ENCODE data around the gene SMAD5.

The SMAD5 gene

GRCh38 chr5:136162008-136162407, 29.4 kb downstream of the SMAD5 start:
- peak overlapping the region; percentile 11 for H3K27ac ChIP-seq (ENCODE audit: low read length)
- peaks cover 2 to 3% of the 10 kb centered on the region in 2 donors for H3K36me3 ChIP-seq (ENCODE audit: control insufficient read depth in 1 of 2, insufficient read depth in 2 of 2, low read length in 2 of 2)
- H3K4me3 ChIP-seq (ENCODE audit: low read depth in 1 of 2, low read length in 2 of 2), result no peak overlapping the region
- H3K27me3 ChIP-seq (ENCODE audit: low read depth, low read length), result no peaks in the 10 kb centered on the region
- no peaks in the 10 kb centered on the region for H3K9me3 ChIP-seq (ENCODE audit: control insufficient read depth in 1 of 2, low read length in 2 of 2)
- H3K4me1 ChIP-seq (ENCODE audit: control insufficient read depth in 1 of 2, insufficient read depth in 2 of 2, low read length in 2 of 2), result peaks cover 0 to 20% of the 10 kb centered on the region in 2 donors

DNA sequence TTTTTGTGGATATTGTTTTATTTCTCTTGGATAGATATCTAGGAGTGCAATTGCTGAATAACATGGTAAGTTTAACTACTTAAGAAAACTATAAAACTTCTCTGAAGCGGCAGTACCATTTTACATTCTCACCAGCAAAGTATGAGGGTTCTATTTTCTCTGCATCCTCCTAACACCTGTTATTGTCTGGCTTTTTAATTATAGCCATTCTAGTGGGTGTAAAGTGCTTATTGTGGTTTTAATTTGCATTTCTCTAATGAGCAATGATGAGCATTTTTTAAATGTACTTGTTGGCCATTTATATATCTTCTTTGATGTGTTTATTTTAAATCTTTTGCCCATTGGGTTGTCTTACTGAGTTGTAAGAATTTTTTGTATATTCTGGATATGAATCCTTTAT, 31.6 kb downstream of the SMAD5 start:
- Histone ChIP-seq H3K27me3 (ENCODE audit: low read depth, low read length) (no peaks in the 10 kb centered on the region), H3K27ac (ENCODE audit: low read length) (no peak overlapping the region), H3K36me3 (ENCODE audit: control insufficient read depth in 1 of 2, insufficient read depth in 2 of 2, low read length in 2 of 2) (peaks cover 5 to 8% of the 10 kb centered on the region in 2 donors), H3K9me3 (ENCODE audit: control insufficient read depth in 1 of 2, low read length in 2 of 2) (no peaks in the 10 kb centered on the region), H3K4me1 (ENCODE audit: control insufficient read depth in 1 of 2, insufficient read depth in 2 of 2, low read length in 2 of 2) (peaks cover 0 to 11% of the 10 kb centered on the region in 2 donors), H3K4me3 (ENCODE audit: low read depth in 1 of 2, low read length in 2 of 2) (no peak overlapping the region)

DNA sequence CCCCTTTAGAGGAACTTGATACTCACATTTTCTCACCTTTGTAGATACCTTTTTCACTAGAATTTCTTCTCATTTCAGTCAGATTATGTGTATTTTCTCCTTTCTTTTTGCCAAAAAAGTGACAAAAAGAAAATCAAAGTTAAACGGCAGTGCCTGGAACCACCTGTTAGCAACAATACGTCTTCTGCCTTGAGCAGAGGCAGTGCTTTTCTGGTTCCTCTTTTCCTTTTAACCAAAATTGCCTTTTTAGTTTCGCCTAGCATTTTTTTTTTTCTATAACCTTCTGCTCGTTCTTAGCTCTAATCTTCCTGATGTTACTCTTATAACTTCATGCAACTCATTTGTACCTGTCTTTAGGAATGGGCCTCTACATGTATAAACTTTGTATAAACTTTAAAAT, 34.3 kb downstream of the SMAD5 start:
- Histone ChIP-seq H3K27ac (ENCODE audit: low read length) (no peak overlapping the region), H3K27me3 (ENCODE audit: low read depth, low read length) (no peaks in the 10 kb centered on the region), H3K4me3 (ENCODE audit: low read depth in 1 of 2, low read length in 2 of 2) (no peak overlapping the region), H3K9me3 (ENCODE audit: control insufficient read depth in 1 of 2, low read length in 2 of 2) (no peaks in the 10 kb centered on the region), H3K36me3 (ENCODE audit: control insufficient read depth in 1 of 2, insufficient read depth in 2 of 2, low read length in 2 of 2) (peaks cover 10% of the 10 kb centered on the region in 2 donors), H3K4me1 (ENCODE audit: control insufficient read depth in 1 of 2, insufficient read depth in 2 of 2, low read length in 2 of 2) (peaks cover 0 to 3% of the 10 kb centered on the region in 2 donors)

GRCh38 chr5:136169218-136169617, 36.6 kb downstream of the SMAD5 start:
- Histone ChIP-seq H3K27ac (ENCODE audit: low read length) (no peak overlapping the region), H3K27me3 (ENCODE audit: low read depth, low read length) (no peaks in the 10 kb centered on the region), H3K4me1 (ENCODE audit: control insufficient read depth in 1 of 2, insufficient read depth in 2 of 2, low read length in 2 of 2) (no peaks in the 10 kb centered on the region), H3K36me3 (ENCODE audit: control insufficient read depth in 1 of 2, insufficient read depth in 2 of 2, low read length in 2 of 2) (peaks cover 14 to 23% of the 10 kb centered on the region in 2 donors), H3K9me3 (ENCODE audit: control insufficient read depth in 1 of 2, low read length in 2 of 2) (no peaks in the 10 kb centered on the region), H3K4me3 (ENCODE audit: low read depth in 1 of 2, low read length in 2 of 2) (no peak overlapping the region)

GRCh38 chr5:136174021-136174659, 41.5 kb downstream of the SMAD5 start:
- peaks cover 33 to 41% of the 10 kb centered on the region in 2 donors for H3K36me3 ChIP-seq (ENCODE audit: control insufficient read depth in 1 of 2, insufficient read depth in 2 of 2, low read length in 2 of 2)
- H3K27ac ChIP-seq (ENCODE audit: low read length), result no peak overlapping the region
- no peaks in the 10 kb centered on the region for H3K27me3 ChIP-seq (ENCODE audit: low read depth, low read length)
- H3K4me3 ChIP-seq (ENCODE audit: low read depth in 1 of 2, low read length in 2 of 2), result no peak overlapping the region
- H3K4me1 ChIP-seq (ENCODE audit: control insufficient read depth in 1 of 2, insufficient read depth in 2 of 2, low read length in 2 of 2), result no peaks in the 10 kb centered on the region
- no peaks in the 10 kb centered on the region for H3K9me3 ChIP-seq (ENCODE audit: control insufficient read depth in 1 of 2, low read length in 2 of 2)

DNA sequence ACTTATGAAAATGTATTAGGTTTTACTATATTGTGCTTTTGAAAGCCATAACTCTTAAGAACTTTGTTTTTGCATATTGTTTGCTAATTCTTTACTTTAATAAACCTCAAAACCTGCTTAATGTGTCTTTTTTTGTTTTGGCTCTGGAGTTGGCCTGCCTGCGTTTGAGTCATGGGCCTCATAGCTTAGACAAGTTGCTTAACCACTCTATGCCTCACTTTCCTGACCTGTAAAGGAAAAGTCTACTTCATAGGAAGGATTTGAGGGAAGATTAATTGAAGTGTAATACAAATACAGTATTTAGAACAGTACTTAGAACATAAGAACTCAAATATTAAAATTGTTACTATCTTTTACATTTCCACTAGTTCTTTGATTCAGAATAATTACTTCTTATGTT, 50.0 kb downstream of the SMAD5 start:
- H3K27me3 ChIP-seq (ENCODE audit: low read depth, low read length), result no peaks in the 10 kb centered on the region
- H3K4me3 ChIP-seq (ENCODE audit: low read depth in 1 of 2, low read length in 2 of 2), result no peak overlapping the region
- no peaks in the 10 kb centered on the region for H3K9me3 ChIP-seq (ENCODE audit: control insufficient read depth in 1 of 2, low read length in 2 of 2)
- no peak overlapping the region for H3K27ac ChIP-seq (ENCODE audit: low read length)
- peaks cover 14 to 16% of the 10 kb centered on the region in 2 donors for H3K36me3 ChIP-seq (ENCODE audit: control insufficient read depth in 1 of 2, insufficient read depth in 2 of 2, low read length in 2 of 2)
- H3K4me1 ChIP-seq (ENCODE audit: control insufficient read depth in 1 of 2, insufficient read depth in 2 of 2, low read length in 2 of 2), result no peaks in the 10 kb centered on the region

GRCh38 chr5:136185974-136186665, 53.5 kb downstream of the SMAD5 start:
- Histone ChIP-seq H3K36me3 (ENCODE audit: control insufficient read depth in 1 of 2, insufficient read depth in 2 of 2, low read length in 2 of 2) (peaks cover 3 to 16% of the 10 kb centered on the region in 2 donors), H3K27ac (ENCODE audit: low read length) (peak overlapping the region; percentile 10), H3K4me3 (ENCODE audit: low read depth in 1 of 2, low read length in 2 of 2) (peak overlapping the region in 1 of 2 donors; percentile 10), H3K9me3 (ENCODE audit: control insufficient read depth in 1 of 2, low read length in 2 of 2) (no peaks in the 10 kb centered on the region), H3K27me3 (ENCODE audit: low read depth, low read length) (no peaks in the 10 kb centered on the region), H3K4me1 (ENCODE audit: control insufficient read depth in 1 of 2, insufficient read depth in 2 of 2, low read length in 2 of 2) (peaks cover 0 to 9% of the 10 kb centered on the region in 2 donors)

DNA sequence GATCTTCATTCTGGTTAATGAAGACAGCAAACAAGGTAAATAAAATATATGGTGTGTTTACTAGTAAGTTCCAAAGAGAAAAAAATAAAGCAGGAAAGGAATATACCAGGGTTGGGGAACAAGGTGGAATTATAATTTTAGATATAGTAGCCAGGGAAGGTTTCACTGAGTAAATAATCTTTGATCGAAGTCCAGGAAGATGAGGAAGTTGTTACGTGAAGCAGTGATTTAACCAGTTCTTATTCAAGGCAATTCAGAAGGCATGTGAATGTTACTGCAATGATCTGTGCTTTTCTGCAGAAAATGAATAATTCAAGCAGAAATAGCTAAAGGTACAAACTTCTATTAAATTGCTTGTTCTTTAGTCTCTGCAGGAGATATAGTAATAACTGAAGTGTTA, 54.2 kb downstream of the SMAD5 start:
- no peak overlapping the region for H3K4me3 ChIP-seq (ENCODE audit: low read depth in 1 of 2, low read length in 2 of 2)
- no peaks in the 10 kb centered on the region for H3K9me3 ChIP-seq (ENCODE audit: control insufficient read depth in 1 of 2, low read length in 2 of 2)
- peaks cover 0 to 16% of the 10 kb centered on the region in 2 donors for H3K4me1 ChIP-seq (ENCODE audit: control insufficient read depth in 1 of 2, insufficient read depth in 2 of 2, low read length in 2 of 2)
- peaks cover 2 to 16% of the 10 kb centered on the region in 2 donors for H3K36me3 ChIP-seq (ENCODE audit: control insufficient read depth in 1 of 2, insufficient read depth in 2 of 2, low read length in 2 of 2)
- H3K27me3 ChIP-seq (ENCODE audit: low read depth, low read length), result peaks cover under 1% of the 10 kb centered on the region
- peak overlapping the region; percentile 1 for H3K27ac ChIP-seq (ENCODE audit: low read length)

DNA sequence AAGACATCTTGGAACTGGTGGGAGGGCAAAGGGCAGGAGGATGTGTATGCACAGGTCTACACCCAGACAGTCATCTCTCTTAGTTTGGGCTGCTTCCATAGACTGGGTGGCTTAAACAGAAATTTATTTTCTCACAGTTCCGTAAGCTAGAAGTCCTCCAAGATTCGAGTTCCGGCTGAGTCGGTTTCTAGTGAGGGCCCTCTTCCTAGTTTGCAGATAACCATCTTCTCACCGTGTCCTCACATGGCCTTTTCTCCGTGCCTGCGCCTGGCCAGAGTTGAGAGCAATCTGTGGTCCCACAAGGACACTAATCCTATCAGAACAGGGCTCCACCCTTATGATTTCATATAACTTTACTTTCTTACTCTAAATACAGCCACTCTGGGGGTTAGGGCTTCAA, 56.2 kb downstream of the SMAD5 start:
- Histone ChIP-seq H3K36me3 (ENCODE audit: control insufficient read depth in 1 of 2, insufficient read depth in 2 of 2, low read length in 2 of 2) (peaks cover 0 to 16% of the 10 kb centered on the region in 2 donors), H3K4me1 (ENCODE audit: control insufficient read depth in 1 of 2, insufficient read depth in 2 of 2, low read length in 2 of 2) (peaks cover 0 to 31% of the 10 kb centered on the region in 2 donors), H3K9me3 (ENCODE audit: control insufficient read depth in 1 of 2, low read length in 2 of 2) (no peaks in the 10 kb centered on the region), H3K27me3 (ENCODE audit: low read depth, low read length) (peaks cover 3% of the 10 kb centered on the region), H3K4me3 (ENCODE audit: low read depth in 1 of 2, low read length in 2 of 2) (no peak overlapping the region), H3K27ac (ENCODE audit: low read length) (no peak overlapping the region)

DNA sequence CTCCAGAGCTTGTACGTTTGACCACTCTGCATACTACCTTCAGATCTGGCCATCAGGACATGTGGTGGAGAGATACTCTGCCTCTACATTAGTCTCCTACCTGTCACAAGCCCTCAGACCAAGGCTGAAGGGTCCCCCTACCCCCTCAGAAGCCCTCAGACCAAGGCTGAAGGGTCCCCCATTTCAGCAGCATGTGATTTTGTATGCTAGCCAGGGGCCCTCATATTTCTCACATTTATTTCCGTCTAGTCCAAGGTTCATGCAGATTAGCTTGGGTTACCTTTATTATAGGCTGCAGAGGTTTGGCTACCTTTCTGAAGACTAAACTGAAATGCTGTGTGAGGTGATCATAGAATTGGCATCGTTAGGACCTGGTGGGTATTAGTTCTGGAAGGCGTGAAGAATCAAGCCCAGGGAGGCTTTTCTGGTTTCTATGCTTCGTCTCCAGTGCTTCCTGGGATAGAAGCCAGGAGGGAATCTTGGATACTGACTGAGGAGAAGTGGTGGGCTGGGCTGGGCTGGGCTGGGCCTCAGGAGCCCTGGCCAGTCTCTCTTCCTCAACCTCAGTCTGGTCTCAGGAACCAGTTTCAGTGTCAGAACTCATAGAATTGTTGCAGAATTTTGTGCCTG, 57.6 kb downstream of the SMAD5 start:
- Histone ChIP-seq H3K9me3 (ENCODE audit: control insufficient read depth in 1 of 2, low read length in 2 of 2) (no peaks in the 10 kb centered on the region), H3K27ac (ENCODE audit: low read length) (no peak overlapping the region), H3K36me3 (ENCODE audit: control insufficient read depth in 1 of 2, insufficient read depth in 2 of 2, low read length in 2 of 2) (peaks cover 0 to 16% of the 10 kb centered on the region in 2 donors), H3K27me3 (ENCODE audit: low read depth, low read length) (peaks cover 3% of the 10 kb centered on the region), H3K4me1 (ENCODE audit: control insufficient read depth in 1 of 2, insufficient read depth in 2 of 2, low read length in 2 of 2) (peaks cover 0 to 32% of the 10 kb centered on the region in 2 donors), H3K4me3 (ENCODE audit: low read depth in 1 of 2, low read length in 2 of 2) (no peak overlapping the region)

DNA sequence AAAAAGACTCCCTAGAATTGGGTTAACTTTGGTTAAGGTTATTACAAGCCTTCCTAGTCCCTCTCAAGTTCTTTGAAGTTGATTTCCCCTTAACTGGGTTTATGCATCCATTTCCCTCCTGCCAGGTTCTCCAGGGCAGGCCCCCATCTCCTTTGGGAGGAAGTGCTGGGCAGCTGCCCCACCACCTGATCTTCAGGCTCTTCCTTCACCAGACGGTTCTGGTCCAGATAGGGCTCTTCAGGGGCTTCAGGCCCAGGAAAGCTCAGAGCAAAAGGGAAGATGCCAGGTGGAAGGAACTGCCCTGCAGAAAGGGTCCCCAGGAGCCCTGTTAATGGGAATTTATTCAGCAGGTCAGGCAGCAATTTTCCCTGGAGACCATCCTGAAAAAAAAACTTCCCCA, 58.3 kb downstream of the SMAD5 start:
- H3K36me3 ChIP-seq (ENCODE audit: control insufficient read depth in 1 of 2, insufficient read depth in 2 of 2, low read length in 2 of 2), result peaks cover 0 to 16% of the 10 kb centered on the region in 2 donors
- peak overlapping the region; percentile 43 for H3K27ac ChIP-seq (ENCODE audit: low read length)
- peaks cover 3% of the 10 kb centered on the region for H3K27me3 ChIP-seq (ENCODE audit: low read depth, low read length)
- H3K4me3 ChIP-seq (ENCODE audit: low read depth in 1 of 2, low read length in 2 of 2), result peak overlapping the region in 1 of 2 donors; percentile 54
- peaks cover 0 to 32% of the 10 kb centered on the region in 2 donors for H3K4me1 ChIP-seq (ENCODE audit: control insufficient read depth in 1 of 2, insufficient read depth in 2 of 2, low read length in 2 of 2)
- no peaks in the 10 kb centered on the region for H3K9me3 ChIP-seq (ENCODE audit: control insufficient read depth in 1 of 2, low read length in 2 of 2)
